Measurements from ENCODE around the gene EIF3A. TPM values are rescaled to one million over a fixed set of nuclear protein-coding genes. Genes with fewer than 3 reads are reported as not detected.

EIF3A gene
- total and polyA plus RNA-seq, 9 of the 15 experiments (the other 6 are each of a cell fraction or from before 2014, with no cell fraction given) = 19.6 to 163 (median 102) TPM

DNA sequence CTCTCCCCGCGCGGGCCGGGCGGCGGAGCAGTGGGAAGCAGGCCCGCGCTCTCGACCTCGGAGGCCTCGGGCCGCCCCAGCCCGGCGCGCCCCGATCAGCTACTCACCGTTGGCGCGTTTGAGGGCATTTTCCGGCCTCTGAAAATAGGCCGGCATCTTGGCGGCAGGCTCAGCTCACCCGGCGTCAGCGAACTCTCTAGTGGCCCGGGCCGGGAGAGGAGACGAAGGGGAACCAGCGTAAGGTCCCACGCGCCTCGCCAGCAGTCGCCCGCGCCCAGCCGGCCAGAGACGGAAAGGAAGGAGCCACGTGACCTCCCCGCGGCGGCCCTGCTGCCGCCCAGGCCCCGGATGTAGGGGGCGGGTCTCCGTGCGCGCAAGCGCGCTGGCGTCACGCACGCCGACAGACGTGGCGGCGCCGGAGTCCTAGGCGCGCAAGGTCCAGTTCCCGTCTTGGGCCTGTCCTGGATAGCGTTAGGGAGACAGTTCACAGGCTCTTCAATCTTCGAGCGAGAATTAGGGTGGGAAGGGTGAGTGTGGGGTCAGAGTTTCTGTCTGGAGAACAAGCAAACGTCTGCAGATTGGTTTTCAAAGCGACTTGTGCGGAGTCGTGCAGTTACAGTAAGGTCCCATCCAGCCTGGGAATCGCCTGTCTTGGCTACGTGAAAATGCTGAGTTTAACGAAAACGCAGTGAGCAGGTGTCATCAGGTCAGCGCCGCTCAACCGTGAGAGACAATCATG, at the start of gene EIF3A (continued):
- TF ChIP-seq HMGXB4 (CRISPR knock-in tag; IDR thresholded peaks at IDR 0.05) (no peak), HCFC1 (IDR thresholded peaks at IDR 0.05; ENCODE audit: low read depth, low read length) (peak; percentile 30; the same call in 1 of the 2 replicates), TAF1 (IDR thresholded peaks at IDR 0.05; ENCODE audit: control insufficient read depth, extremely low read depth, insufficient read depth, low read length, severe bottlenecking) (peak; percentile 95), SAP30 (IDR thresholded peaks at IDR 0.05; ENCODE audit: borderline replicate concordance, insufficient read depth, low read depth, low read length, poor library complexity, severe bottlenecking) (peak; percentile 73), RBFOX2 (IDR thresholded peaks at IDR 0.05; ENCODE audit: low read depth, low read length) (peak; percentile 99), GTF2E2 (tag; IDR thresholded peaks at IDR 0.05) (peak; percentile 86), JUND (IDR thresholded peaks at IDR 0.05; ENCODE audit: borderline replicate concordance, low read depth, low read length) (peak; percentile 36), JUND (tag; IDR thresholded peaks at IDR 0.05; ENCODE audit: borderline replicate concordance, low read depth, low read length) (peak; percentile 53; the same call in 1 of the 3 replicates), MAFF (IDR thresholded peaks at IDR 0.05; ENCODE audit: low read length) (peak; percentile 35; the same call in 1 of the 2 replicates), ZBTB2 (IDR thresholded peaks at IDR 0.05) (peak; percentile 91)
- TF ChIP-seq, protein P1, sequence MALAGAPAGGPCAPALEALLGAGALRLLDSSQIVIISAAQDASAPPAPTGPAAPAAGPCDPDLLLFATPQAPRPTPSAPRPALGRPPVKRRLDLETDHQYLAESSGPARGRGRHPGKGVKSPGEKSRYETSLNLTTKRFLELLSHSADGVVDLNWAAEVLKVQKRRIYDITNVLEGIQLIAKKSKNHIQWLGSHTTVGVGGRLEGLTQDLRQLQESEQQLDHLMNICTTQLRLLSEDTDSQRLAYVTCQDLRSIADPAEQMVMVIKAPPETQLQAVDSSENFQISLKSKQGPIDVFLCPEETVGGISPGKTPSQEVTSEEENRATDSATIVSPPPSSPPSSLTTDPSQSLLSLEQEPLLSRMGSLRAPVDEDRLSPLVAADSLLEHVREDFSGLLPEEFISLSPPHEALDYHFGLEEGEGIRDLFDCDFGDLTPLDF (CRISPR knock-in tag; IDR thresholded peaks at IDR 0.05) = no peak
- TF ChIP-seq, protein P2, sequence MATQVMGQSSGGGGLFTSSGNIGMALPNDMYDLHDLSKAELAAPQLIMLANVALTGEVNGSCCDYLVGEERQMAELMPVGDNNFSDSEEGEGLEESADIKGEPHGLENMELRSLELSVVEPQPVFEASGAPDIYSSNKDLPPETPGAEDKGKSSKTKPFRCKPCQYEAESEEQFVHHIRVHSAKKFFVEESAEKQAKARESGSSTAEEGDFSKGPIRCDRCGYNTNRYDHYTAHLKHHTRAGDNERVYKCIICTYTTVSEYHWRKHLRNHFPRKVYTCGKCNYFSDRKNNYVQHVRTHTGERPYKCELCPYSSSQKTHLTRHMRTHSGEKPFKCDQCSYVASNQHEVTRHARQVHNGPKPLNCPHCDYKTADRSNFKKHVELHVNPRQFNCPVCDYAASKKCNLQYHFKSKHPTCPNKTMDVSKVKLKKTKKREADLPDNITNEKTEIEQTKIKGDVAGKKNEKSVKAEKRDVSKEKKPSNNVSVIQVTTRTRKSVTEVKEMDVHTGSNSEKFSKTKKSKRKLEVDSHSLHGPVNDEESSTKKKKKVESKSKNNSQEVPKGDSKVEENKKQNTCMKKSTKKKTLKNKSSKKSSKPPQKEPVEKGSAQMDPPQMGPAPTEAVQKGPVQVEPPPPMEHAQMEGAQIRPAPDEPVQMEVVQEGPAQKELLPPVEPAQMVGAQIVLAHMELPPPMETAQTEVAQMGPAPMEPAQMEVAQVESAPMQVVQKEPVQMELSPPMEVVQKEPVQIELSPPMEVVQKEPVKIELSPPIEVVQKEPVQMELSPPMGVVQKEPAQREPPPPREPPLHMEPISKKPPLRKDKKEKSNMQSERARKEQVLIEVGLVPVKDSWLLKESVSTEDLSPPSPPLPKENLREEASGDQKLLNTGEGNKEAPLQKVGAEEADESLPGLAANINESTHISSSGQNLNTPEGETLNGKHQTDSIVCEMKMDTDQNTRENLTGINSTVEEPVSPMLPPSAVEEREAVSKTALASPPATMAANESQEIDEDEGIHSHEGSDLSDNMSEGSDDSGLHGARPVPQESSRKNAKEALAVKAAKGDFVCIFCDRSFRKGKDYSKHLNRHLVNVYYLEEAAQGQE (IDR thresholded peaks at IDR 0.05; ENCODE audit: borderline replicate concordance) = peak; percentile 58
- TF ChIP-seq, protein P2 (CRISPR knock-in tag; IDR thresholded peaks at IDR 0.05; ENCODE audit: low read depth) = no peak

All from K562 (cell line).